MM.1S (cell line): ENCODE measurements around the gene SYNPO2.

ENCODE experiments used
- DNase-seq: peaks from one replicate; pipeline ENCODE4 v3.0.0-alpha.2; 2015
- H2AFZ ChIP-seq: fragments of 300-600 bp; sonication (generic); 2 replicates; pipeline ENCODE4 v1.6.0; 2016; ENCODE audit warnings: antibody characterized with exemption, low read length
- H3F3A ChIP-seq: fragments of 300-600 bp; sonication (generic); 2 replicates; pipeline ENCODE4 v1.6.1; 2016; ENCODE audit warnings: mild to moderate bottlenecking, antibody characterized with exemption, low read length, moderate library complexity, mixed read lengths; ENCODE audit not compliant: insufficient read depth
- H3K27ac ChIP-seq: fragments of 300-600 bp; sonication (generic); 2 replicates; pipeline ENCODE4 v1.5.1; 2016; ENCODE audit warnings: mild to moderate bottlenecking, low read length
- H3K27me3 ChIP-seq: fragments of 300-600 bp; sonication (generic); replicated peaks from 2 replicates; pipeline ENCODE4 v1.6.0; 2016; ENCODE audit warnings: low read length; ENCODE audit not compliant: insufficient read depth
- H3K36me3 ChIP-seq: fragments of 300-600 bp; sonication (generic); replicated peaks from 2 replicates; pipeline ENCODE4 v1.6.1; 2016; ENCODE audit warnings: mild to moderate bottlenecking, low read length, mixed read lengths; ENCODE audit not compliant: insufficient read depth
- H3K4me1 ChIP-seq: fragments of 300-600 bp; sonication (generic); 2 replicates; pipeline ENCODE4 v1.6.1; 2016; ENCODE audit warnings: low read length, mixed read lengths
- H3K4me2 ChIP-seq: fragments of 300-600 bp; sonication (generic); 2 replicates; pipeline ENCODE4 v1.6.0; 2016; ENCODE audit warnings: low read depth, low read length
- H3K4me3 ChIP-seq: fragments of 300-600 bp; sonication (generic); 2 replicates; pipeline ENCODE4 v1.5.1; 2016; ENCODE audit warnings: low read length, mixed read lengths
- H3K79me2 ChIP-seq: fragments of 300-600 bp; sonication (generic); 2 replicates; pipeline ENCODE4 v1.6.1; 2016; ENCODE audit warnings: mixed run types, low read length, mixed read lengths
- H3K9ac ChIP-seq: fragments of 300-600 bp; sonication (generic); 2 replicates; pipeline ENCODE4 v1.6.1; 2016; ENCODE audit warnings: low read length, mixed read lengths
- H3K9me2 ChIP-seq: fragments of 300-600 bp; sonication (generic); replicated peaks from 2 replicates; pipeline ENCODE4 v1.6.1; 2016; ENCODE audit warnings: mild to moderate bottlenecking, low read length, mixed read lengths; ENCODE audit not compliant: insufficient read depth
- H3K9me3 ChIP-seq: fragments of 300-600 bp; sonication (generic); replicated peaks from 2 replicates; pipeline ENCODE4 v1.6.1; 2016; ENCODE audit warnings: mild to moderate bottlenecking, low read length, mixed read lengths; ENCODE audit not compliant: insufficient read depth
- H4K20me1 ChIP-seq: fragments of 300-600 bp; sonication (generic); 2 replicates; pipeline ENCODE4 v1.6.1; 2016; ENCODE audit warnings: mild to moderate bottlenecking, low read length, moderate library complexity, mixed read lengths; ENCODE audit not compliant: insufficient read depth
- EZH2 ChIP-seq: fragments of 300-600 bp; sonication (generic); optimal IDR thresholded peaks from 2 replicates; pipeline ENCODE3; 2017; ENCODE audit warnings: low read depth, mild to moderate bottlenecking, antibody characterized with exemption, low read length, mixed read lengths
- EZH2phosphoT487 ChIP-seq: fragments of 300-600 bp; sonication (generic); IDR thresholded peaks from 2 replicates; pipeline ENCODE4 v1.6.1; 2018; ENCODE audit warnings: antibody characterized with exemption, low read length
- TF ChIP-seq, protein P1 (sequence below): fragments of 300-600 bp; sonication (generic); IDR thresholded peaks from 2 replicates; pipeline ENCODE4 v1.5.1; 2016; ENCODE audit warnings: antibody characterized with exemption, low read length, mixed read lengths

Gene SYNPO2

DNA sequence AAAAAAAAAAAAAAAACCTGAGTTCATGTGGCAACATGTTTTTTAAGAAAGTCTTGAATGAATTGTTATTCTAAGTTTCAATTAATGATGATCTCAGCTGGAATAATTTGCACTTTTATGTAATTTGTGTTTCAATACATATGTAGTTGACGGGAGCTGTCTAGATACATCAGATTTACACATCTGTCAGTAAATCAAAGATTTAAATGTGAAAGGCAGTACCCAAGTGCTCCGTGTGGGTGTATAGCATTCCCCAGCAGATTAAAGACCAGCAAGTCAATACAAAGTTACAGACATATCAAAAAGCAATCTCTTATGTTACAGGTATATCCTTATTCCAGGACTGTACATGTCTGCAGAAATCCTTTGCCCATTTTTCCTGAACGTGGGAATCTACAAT, 35.2 kb downstream of the SYNPO2 start:
- TF ChIP-seq EZH2phosphoT487 = no peak
- TF ChIP-seq EZH2 = no peak
- no peak overlapping the region for H2AFZ ChIP-seq
- no peaks in the 10 kb centered on the region for H3F3A ChIP-seq
- no peaks in the 10 kb centered on the region for H3K36me3 ChIP-seq
- no peaks in the 10 kb centered on the region for H4K20me1 ChIP-seq
- no peaks in the 10 kb centered on the region for H3K4me1 ChIP-seq
- H3K79me2 ChIP-seq = no peaks in the 10 kb centered on the region
- no peaks in the 10 kb centered on the region for H3K9me3 ChIP-seq
- no peak overlapping the region for H3K4me2 ChIP-seq
- no peak overlapping the region for H3K27ac ChIP-seq
- no peak for DNase-seq
- H3K4me3 ChIP-seq = no peak overlapping the region
- no peak overlapping the region for H3K9ac ChIP-seq
- H3K9me2 ChIP-seq = no peaks in the 10 kb centered on the region
- no peaks in the 10 kb centered on the region for H3K27me3 ChIP-seq

DNA sequence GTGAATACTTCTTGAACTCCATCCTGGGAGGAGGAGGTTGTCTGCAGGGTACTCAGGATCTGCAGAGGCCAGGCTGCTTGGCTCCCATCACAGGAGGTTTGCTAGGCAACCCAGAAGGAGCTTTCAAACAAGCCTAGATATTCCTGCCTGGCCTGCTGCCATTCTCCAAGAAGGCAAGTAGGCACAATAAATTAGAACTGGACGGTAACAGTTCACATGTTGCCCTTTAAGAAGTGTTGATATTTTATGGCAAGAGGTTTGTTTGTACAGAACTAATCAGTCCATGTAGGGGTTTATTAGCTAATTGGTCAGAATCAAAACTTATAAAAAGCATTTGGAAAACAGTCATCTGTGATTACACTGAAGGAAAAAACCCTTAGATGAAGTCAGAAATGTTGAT, 39.3 kb downstream of the SYNPO2 start:
- Histone ChIP-seq H3K4me1 (no peaks in the 10 kb centered on the region), H3K9me3 (no peaks in the 10 kb centered on the region), H4K20me1 (no peaks in the 10 kb centered on the region), H2AFZ (no peak overlapping the region), H3K9me2 (no peaks in the 10 kb centered on the region), H3K36me3 (no peaks in the 10 kb centered on the region), H3K4me2 (no peak overlapping the region), H3K4me3 (no peak overlapping the region), H3K9ac (no peak overlapping the region), H3F3A (no peaks in the 10 kb centered on the region), H3K27ac (no peak overlapping the region), H3K27me3 (no peaks in the 10 kb centered on the region), H3K79me2 (no peaks in the 10 kb centered on the region)
- no peak for DNase-seq
- TF ChIP-seq, protein P1, sequence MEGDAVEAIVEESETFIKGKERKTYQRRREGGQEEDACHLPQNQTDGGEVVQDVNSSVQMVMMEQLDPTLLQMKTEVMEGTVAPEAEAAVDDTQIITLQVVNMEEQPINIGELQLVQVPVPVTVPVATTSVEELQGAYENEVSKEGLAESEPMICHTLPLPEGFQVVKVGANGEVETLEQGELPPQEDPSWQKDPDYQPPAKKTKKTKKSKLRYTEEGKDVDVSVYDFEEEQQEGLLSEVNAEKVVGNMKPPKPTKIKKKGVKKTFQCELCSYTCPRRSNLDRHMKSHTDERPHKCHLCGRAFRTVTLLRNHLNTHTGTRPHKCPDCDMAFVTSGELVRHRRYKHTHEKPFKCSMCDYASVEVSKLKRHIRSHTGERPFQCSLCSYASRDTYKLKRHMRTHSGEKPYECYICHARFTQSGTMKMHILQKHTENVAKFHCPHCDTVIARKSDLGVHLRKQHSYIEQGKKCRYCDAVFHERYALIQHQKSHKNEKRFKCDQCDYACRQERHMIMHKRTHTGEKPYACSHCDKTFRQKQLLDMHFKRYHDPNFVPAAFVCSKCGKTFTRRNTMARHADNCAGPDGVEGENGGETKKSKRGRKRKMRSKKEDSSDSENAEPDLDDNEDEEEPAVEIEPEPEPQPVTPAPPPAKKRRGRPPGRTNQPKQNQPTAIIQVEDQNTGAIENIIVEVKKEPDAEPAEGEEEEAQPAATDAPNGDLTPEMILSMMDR = no peak
- TF ChIP-seq EZH2 = no peak
- no peak for TF ChIP-seq EZH2phosphoT487

DNA sequence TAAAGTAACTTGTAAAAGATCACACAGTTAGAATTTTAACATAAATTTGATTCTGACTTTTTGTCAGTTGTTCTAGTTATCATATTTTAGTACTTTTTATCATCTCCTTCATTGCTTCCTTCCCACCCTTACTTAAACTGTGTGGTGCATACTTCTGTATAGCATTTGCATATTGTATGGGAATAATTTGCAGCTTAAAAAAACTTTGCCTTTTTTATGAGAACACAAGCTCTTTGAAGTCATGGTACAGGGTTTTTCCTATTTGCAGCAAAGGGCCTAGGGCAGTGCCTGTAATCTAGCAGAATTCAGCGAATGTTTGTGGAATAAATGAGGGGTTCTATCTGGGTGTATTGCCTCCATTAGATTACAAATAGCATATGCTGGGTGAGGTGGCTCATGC, 41.6 kb downstream of the SYNPO2 start:
- DNase-seq = no peak
- no peak overlapping the region for H3K4me3 ChIP-seq
- H3K4me2 ChIP-seq = no peak overlapping the region
- no peaks in the 10 kb centered on the region for H4K20me1 ChIP-seq
- no peak overlapping the region for H2AFZ ChIP-seq
- TF ChIP-seq EZH2 = no peak
- TF ChIP-seq EZH2phosphoT487 = no peak
- TF ChIP-seq, protein P1 = no peak
- H3K4me1 ChIP-seq = no peaks in the 10 kb centered on the region
- no peaks in the 10 kb centered on the region for H3F3A ChIP-seq
- H3K27ac ChIP-seq = no peak overlapping the region
- no peaks in the 10 kb centered on the region for H3K9me2 ChIP-seq
- H3K9me3 ChIP-seq = no peaks in the 10 kb centered on the region
- H3K79me2 ChIP-seq = no peaks in the 10 kb centered on the region
- H3K36me3 ChIP-seq = no peaks in the 10 kb centered on the region
- H3K27me3 ChIP-seq = no peaks in the 10 kb centered on the region
- H3K9ac ChIP-seq = no peak overlapping the region

DNA sequence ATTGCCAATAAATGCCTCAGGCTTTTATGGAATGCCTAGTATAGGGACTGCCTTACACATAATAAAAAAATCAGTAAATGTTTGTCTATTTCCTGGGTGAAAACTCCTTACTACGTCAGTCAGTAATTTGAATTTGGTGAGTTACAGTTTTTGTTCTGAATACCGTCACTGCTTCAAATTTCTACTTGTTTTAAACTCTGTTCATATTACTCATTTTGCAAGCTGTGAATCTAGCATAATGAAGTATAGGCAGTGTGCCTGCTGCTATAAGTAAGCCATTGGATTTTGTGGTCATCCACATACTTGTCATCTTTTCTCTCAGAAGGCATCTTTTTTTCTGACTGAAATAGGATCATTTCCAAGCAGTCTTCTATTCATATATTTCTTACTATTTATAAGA, 43.1 kb downstream of the SYNPO2 start:
- no peaks in the 10 kb centered on the region for H3K9me2 ChIP-seq
- no peaks in the 10 kb centered on the region for H3K79me2 ChIP-seq
- no peak overlapping the region for H3K4me2 ChIP-seq
- no peaks in the 10 kb centered on the region for H3K4me1 ChIP-seq
- DNase-seq = no peak
- H3K36me3 ChIP-seq = no peaks in the 10 kb centered on the region
- no peaks in the 10 kb centered on the region for H3K9me3 ChIP-seq
- TF ChIP-seq, protein P1 = no peak
- TF ChIP-seq EZH2 = no peak
- no peak for TF ChIP-seq EZH2phosphoT487
- no peaks in the 10 kb centered on the region for H4K20me1 ChIP-seq
- H3K27me3 ChIP-seq = no peaks in the 10 kb centered on the region
- H2AFZ ChIP-seq = no peak overlapping the region
- no peak overlapping the region for H3K9ac ChIP-seq
- H3K4me3 ChIP-seq = no peak overlapping the region
- no peaks in the 10 kb centered on the region for H3F3A ChIP-seq
- no peak overlapping the region for H3K27ac ChIP-seq
